Erythroblast (primary cell): ENCODE measurements around the gene RNF14.

ENCODE experiments used
- GATA1 ChIP-seq: IDR thresholded peaks from 2 replicates; pipeline ENCODE4 v1.6.1; 2011; ENCODE audit warnings: low read depth, mild to moderate bottlenecking, control low read depth, low read length, moderate library complexity
- POLR2A ChIP-seq: IDR thresholded peaks from 2 replicates; pipeline ENCODE4 v1.6.1; 2011; ENCODE audit warnings: mild to moderate bottlenecking, low read length

DNA sequence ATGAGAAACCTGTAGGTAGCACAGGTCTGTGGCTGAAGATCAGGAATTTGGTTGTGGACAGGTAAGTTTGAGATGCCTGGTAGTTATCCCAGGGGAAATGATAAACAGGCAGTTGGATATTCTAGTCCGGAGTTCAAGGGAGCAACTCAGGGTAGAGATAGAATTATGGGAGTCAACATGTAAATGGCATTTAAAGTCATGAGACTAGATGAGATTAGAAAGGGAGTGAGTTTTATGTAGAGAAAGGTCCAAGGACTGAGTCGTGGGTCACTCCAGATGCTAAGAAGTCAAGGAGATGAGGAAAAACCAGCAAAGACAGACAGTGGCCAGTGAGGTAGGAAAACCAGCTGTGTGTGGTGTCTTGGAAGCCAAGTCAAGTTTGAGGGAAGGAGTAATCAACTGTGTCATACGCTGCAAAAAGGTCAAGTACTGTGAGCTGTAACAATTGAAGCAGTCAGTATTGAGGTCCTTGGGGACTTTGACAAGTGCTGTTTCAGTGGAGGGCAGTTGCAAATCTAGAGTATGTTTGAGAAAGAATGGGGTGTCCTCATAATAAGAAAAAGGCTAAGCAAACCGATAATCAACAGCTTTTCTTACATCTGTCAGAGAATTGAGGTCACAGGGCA, 25.7 kb downstream of the RNF14 start:
- TF ChIP-seq POLR2A (no peak), GATA1 (no peak)
